Mucosa of gallbladder (tissue), 1 donor: Measurements from ENCODE around the gene SMAD1. TPM values are rescaled to one million over a fixed set of nuclear protein-coding genes. Genes with fewer than 3 reads are reported as not detected.
A peak's percentile ranks its signal among the peaks of the same experiment; 100 is the strongest.

Source experiments
- DNase-seq: peaks from one replicate; pipeline ENCODE4 v3.0.0-alpha.2; 2020; ENCODE audit warnings: low spot score
- total RNA-seq: library from RNA; stranded (reverse); gene quantifications from one replicate; pipeline ENCODE4 v1.2.1, GENCODE V29; 2021
- donor health status: DM: no; HTN: no; CAD: no.

The SMAD1 gene
- 32.5 TPM for total RNA-seq

- DNase-seq: peak; percentile 84
These were observed at the start of gene SMAD1 for GRCh38 chr4:145481164-145481941. Gene SMAD1 (plus strand): TSS chr4:145481853. CDS start chr4:145514614, 32,761 bp downstream.

GRCh38 chr4:145433684-145434083, 48.0 kb upstream of the SMAD1 start:
- DNase-seq: no peak

- no peak for DNase-seq
These were observed 46.0 kb upstream of the SMAD1 start for GRCh38 chr4:145435646-145436045.

GRCh38 chr4:145436114-145436513, 45.5 kb upstream of the SMAD1 start:
- no peak for DNase-seq

GRCh38 chr4:145436796-145437195, 44.9 kb upstream of the SMAD1 start:
- no peak for DNase-seq

GRCh38 chr4:145437466-145437865, 44.2 kb upstream of the SMAD1 start:
- DNase-seq: no peak

- no peak for DNase-seq
These were observed 43.4 kb upstream of the SMAD1 start for GRCh38 chr4:145438298-145438697.

- DNase-seq: no peak
These were observed 41.2 kb upstream of the SMAD1 start for GRCh38 chr4:145440292-145441007.

- no peak for DNase-seq
These were observed 35.5 kb upstream of the SMAD1 start for GRCh38 chr4:145446184-145446583.

GRCh38 chr4:145451895-145452294, 29.8 kb upstream of the SMAD1 start:
- no peak for DNase-seq

- DNase-seq: no peak
These were observed 29.0 kb upstream of the SMAD1 start for GRCh38 chr4:145452447-145453162.

- no peak for DNase-seq
These were observed 28.5 kb upstream of the SMAD1 start for GRCh38 chr4:145453163-145453520.

- no peak for DNase-seq
These were observed 8.4 kb upstream of the SMAD1 start for GRCh38 chr4:145473203-145473602.

- DNase-seq: no peak
These were observed 1.4 kb upstream of the SMAD1 start for GRCh38 chr4:145480257-145480656.

GRCh38 chr4:145481942-145482208, 222 bp downstream of the SMAD1 start:
- no peak for DNase-seq

GRCh38 chr4:145482209-145483037, 770 bp downstream of the SMAD1 start:
- peak; percentile 48 for DNase-seq

- DNase-seq: no peak
These were observed 1.9 kb downstream of the SMAD1 start for GRCh38 chr4:145483514-145483913.

GRCh38 chr4:145484225-145484846, 2.7 kb downstream of the SMAD1 start:
- no peak for DNase-seq

- DNase-seq: no peak
These were observed 3.5 kb downstream of the SMAD1 start for GRCh38 chr4:145485120-145485519.

GRCh38 chr4:145486603-145487002, 5.0 kb downstream of the SMAD1 start:
- no peak for DNase-seq

GRCh38 chr4:145487631-145488030, 6.0 kb downstream of the SMAD1 start:
- DNase-seq: no peak

- DNase-seq: no peak
These were observed 6.7 kb downstream of the SMAD1 start for GRCh38 chr4:145488310-145488709.
